ENCODE results near the gene GP9. TPM values are rescaled to one million over a fixed set of nuclear protein-coding genes. Genes with fewer than 3 reads are reported as not detected.
"Not testable (repeated sequence)": the region's sequence is repeated elsewhere in the genome, so short reads cannot be mapped to it uniquely, and the experiment has no call there.

The GP9 gene
- total RNA-seq, 4 donors from 2014 or later = 0.64 to 1.2 TPM; not detected in 2

- Histone ChIP-seq H3K36me3 (peaks cover 0 to 10% (median 0%) of the 10 kb centered on the region in 4 donors), H3K27ac (peak overlapping the region; percentile 55 to 74 (median 62)), H3K4me1 (peaks cover 4 to 5% (median 4%) of the 10 kb centered on the region in 4 donors), H3K9me3 (no peaks in the 10 kb centered on the region), H3K4me3 (no peak overlapping the region), H3K27me3 (no peaks in the 10 kb centered on the region)
- 76% methylated on average over 8 of the region's 8 CpGs; no CpG with 5 or more reads in 1 of the 2 donors for WGBS, 2 donors (ENCODE audit: low coverage in 1 of 2)
- peak in 1 of 3 donors; percentile 19 for TF ChIP-seq POLR2AphosphoS5 (IDR thresholded peaks at IDR 0.05)
- no peak for TF ChIP-seq EP300 (IDR thresholded peaks at IDR 0.05; ENCODE audit: low read depth)
- DNase-seq = no peak
- in situ Hi-C loops (cut with MboI; ENCODE audit: low pct_ligation_motif_present in 1 of 4, low pct_unique_long_range_greater_than_20kb in 1 of 4, low sequenced_read_pairs in 3 of 4) = no loop called here
- intact Hi-C loops (cut with DNase I; ENCODE audit: low total_unique reads) = no loop called here
Measured at GRCh38 chr3:129087138-129087702, 26.6 kb downstream of the GP9 start.

GRCh38 chr3:129087904-129088303 is 27.3 kb downstream of the GP9 start:
- H3K27me3 ChIP-seq; H3K4me1 ChIP-seq; intact Hi-C loops (cut with DNase I; ENCODE audit: low total_unique reads); H3K4me3 ChIP-seq; in situ Hi-C loops (cut with MboI; ENCODE audit: low pct_ligation_motif_present in 1 of 4, low pct_unique_long_range_greater_than_20kb in 1 of 4, low sequenced_read_pairs in 3 of 4); H3K27ac ChIP-seq; H3K9me3 ChIP-seq: not testable (repeated sequence)
- WGBS, 2 donors (ENCODE audit: low coverage in 1 of 2) = no CpG with 5 or more reads among the region's 9 CpGs
- peak; percentile 54 for DNase-seq
- peaks cover 0 to 15% (median under 1%) of the 10 kb centered on the region in 4 donors for H3K36me3 ChIP-seq

GRCh38 chr3:129088312-129088711 is 27.7 kb downstream of the GP9 start:
- H3K4me1 ChIP-seq; DNase-seq; intact Hi-C loops (cut with DNase I; ENCODE audit: low total_unique reads); H3K27me3 ChIP-seq; in situ Hi-C loops (cut with MboI; ENCODE audit: low pct_ligation_motif_present in 1 of 4, low pct_unique_long_range_greater_than_20kb in 1 of 4, low sequenced_read_pairs in 3 of 4); H3K4me3 ChIP-seq; H3K9me3 ChIP-seq; H3K27ac ChIP-seq: not testable (repeated sequence)
- H3K36me3 ChIP-seq = peaks cover 0 to 19% (median 3%) of the 10 kb centered on the region in 4 donors
- WGBS, 2 donors (ENCODE audit: low coverage in 1 of 2) = no CpG with 5 or more reads among the region's 6 CpGs

GRCh38 chr3:129095285-129095684 is 34.7 kb downstream of the GP9 start:
- 98% methylated on average over 10 of the region's 10 CpGs; no CpG with 5 or more reads in 1 of the 2 donors for WGBS, 2 donors (ENCODE audit: low coverage in 1 of 2)
- TF ChIP-seq POLR2A (IDR thresholded peaks at IDR 0.05) = no peak
- H3K9me3 ChIP-seq = no peaks in the 10 kb centered on the region
- no peak overlapping the region for H3K27ac ChIP-seq
- intact Hi-C loops (cut with DNase I; ENCODE audit: low total_unique reads) = no loop called here
- H3K36me3 ChIP-seq = peaks cover 0 to 21% (median 7%) of the 10 kb centered on the region in 4 donors
- DNase-seq = no peak
- in situ Hi-C loops (cut with MboI; ENCODE audit: low pct_ligation_motif_present in 1 of 4, low pct_unique_long_range_greater_than_20kb in 1 of 4, low sequenced_read_pairs in 3 of 4) = no loop called here
- no peaks in the 10 kb centered on the region for H3K27me3 ChIP-seq
- H3K4me3 ChIP-seq = no peak overlapping the region
- H3K4me1 ChIP-seq = no peaks in the 10 kb centered on the region

- Histone ChIP-seq H3K4me3 (no peak overlapping the region), H3K9me3 (no peaks in the 10 kb centered on the region), H3K36me3 (no peaks in the 10 kb centered on the region), H3K27ac (no peak overlapping the region), H3K27me3 (no peaks in the 10 kb centered on the region), H3K4me1 (no peaks in the 10 kb centered on the region)
- WGBS, 2 donors (ENCODE audit: low coverage in 1 of 2) = 74 to 100% methylated on average over 1 of the region's 1 CpG
- in situ Hi-C loops (cut with MboI; ENCODE audit: low pct_ligation_motif_present in 1 of 4, low pct_unique_long_range_greater_than_20kb in 1 of 4, low sequenced_read_pairs in 3 of 4) (no loop called here), intact Hi-C loops (cut with DNase I; ENCODE audit: low total_unique reads) (no loop called here)
- DNase-seq = no peak
- TF ChIP-seq EP300 (IDR thresholded peaks at IDR 0.05; ENCODE audit: low read depth) = no peak
- no peak for TF ChIP-seq CTCF (IDR thresholded peaks at IDR 0.05)
- TF ChIP-seq POLR2AphosphoS5 (IDR thresholded peaks at IDR 0.05) = no peak
- TF ChIP-seq POLR2A (IDR thresholded peaks at IDR 0.05) = no peak
Measured at GRCh38 chr3:129100274-129100673, 39.7 kb downstream of the GP9 start.

GRCh38 chr3:129101370-129102138 is 41.0 kb downstream of the GP9 start:
- no peaks in the 10 kb centered on the region for H3K9me3 ChIP-seq
- H3K27me3 ChIP-seq = no peaks in the 10 kb centered on the region
- H3K4me3 ChIP-seq = no peak overlapping the region
- intact Hi-C loops (cut with DNase I; ENCODE audit: low total_unique reads) = no loop called here
- no peak for DNase-seq
- H3K36me3 ChIP-seq = no peaks in the 10 kb centered on the region
- no peak for TF ChIP-seq POLR2A (IDR thresholded peaks at IDR 0.05)
- no peak for TF ChIP-seq POLR2AphosphoS5 (IDR thresholded peaks at IDR 0.05)
- in situ Hi-C loops (cut with MboI; ENCODE audit: low pct_ligation_motif_present in 1 of 4, low pct_unique_long_range_greater_than_20kb in 1 of 4, low sequenced_read_pairs in 3 of 4) = no loop called here
- H3K27ac ChIP-seq = no peak overlapping the region
- 81 to 89% methylated on average over 4 to 12 of the region's 12 CpGs for WGBS, 2 donors (ENCODE audit: low coverage in 1 of 2)
- no peaks in the 10 kb centered on the region for H3K4me1 ChIP-seq
